Activated naive CD4-positive, alpha-beta T cell treated with anti-CD3 and anti-CD28 coated beads, Interleukin-2, amount 50 U/mL, for 16 hours (primary cell): ENCODE results near the gene DLGAP1.

ENCODE experiments used
- DNase-seq: peaks from one replicate; pipeline ENCODE4 v3.0.0-alpha.2; 2020

DLGAP1 gene

DNA sequence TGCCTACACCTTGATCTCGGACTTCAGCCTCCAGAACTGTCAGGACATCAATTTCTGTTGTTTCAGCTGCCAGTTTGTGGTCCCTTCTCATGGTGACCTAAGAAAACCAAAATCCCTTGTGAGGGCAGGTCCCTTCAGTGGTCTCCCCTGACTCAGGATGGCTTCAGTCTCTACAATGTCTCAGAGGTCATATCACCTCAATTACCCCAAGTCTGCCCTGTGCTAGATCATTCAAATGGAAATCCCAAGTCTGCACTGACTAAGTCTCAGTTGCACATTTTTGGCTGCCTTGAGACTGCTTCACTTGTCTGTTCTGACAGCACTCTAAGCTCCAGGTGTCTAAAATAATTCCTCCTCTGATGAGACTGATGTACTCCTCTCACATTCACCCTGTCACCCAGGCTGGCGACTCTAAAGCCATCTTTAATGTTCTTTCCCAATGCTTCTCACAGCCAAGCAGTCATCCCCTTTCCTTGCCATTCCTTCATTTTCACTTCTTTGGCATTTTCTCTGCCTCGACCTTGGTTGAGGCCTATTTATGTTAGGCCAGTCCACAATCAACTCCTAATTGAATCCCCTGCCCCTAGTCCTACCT, 470.8 kb downstream of the DLGAP1 start:
- no peak for DNase-seq

DNA sequence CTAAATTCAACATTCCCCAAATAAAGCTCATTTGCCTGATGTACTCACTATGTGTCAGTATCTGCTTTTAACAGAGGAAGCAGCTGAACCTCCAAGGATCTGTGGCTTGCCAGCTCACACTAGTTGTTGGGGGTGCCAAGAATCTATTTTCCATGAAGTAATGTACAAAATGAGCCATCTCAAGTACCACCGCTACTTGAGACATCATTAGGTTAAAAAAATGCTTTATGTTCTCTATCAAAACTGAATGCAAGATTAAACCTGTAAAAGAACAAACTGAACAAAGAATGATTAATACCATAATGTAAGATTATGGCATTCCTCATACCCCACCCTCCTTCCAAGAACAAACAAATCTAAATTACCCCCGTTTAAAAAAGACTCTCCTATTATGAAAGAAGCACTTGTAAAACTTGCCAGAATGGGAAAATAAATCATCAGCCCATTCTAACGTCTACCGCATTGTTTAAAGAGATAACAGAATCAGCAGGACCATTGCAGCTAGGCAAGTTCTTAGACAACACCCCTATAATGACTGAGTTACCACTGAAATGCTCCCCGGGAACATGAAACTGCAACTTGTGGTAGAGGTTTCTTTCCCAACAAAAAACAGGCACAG, 471.6 kb downstream of the DLGAP1 start:
- no peak for DNase-seq

DNA sequence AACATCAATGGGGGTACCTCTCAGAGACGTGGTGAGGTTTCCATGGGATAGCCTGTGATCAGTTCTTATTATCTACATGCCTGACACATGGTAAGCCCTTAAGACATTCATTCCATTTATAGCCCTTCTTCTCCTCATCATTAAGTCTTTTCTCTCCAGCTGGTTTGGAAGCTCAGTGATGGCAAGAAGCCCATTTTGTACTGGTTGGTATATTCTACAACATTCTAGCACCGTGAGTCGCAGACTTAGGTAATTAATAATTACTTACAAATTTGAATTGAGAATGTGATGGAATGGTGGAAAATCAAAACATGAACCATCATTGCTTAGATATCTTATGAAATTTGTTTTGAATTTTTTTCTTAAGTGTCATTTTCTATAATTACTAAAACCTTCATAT, 472.6 kb downstream of the DLGAP1 start:
- no peak for DNase-seq

DNA sequence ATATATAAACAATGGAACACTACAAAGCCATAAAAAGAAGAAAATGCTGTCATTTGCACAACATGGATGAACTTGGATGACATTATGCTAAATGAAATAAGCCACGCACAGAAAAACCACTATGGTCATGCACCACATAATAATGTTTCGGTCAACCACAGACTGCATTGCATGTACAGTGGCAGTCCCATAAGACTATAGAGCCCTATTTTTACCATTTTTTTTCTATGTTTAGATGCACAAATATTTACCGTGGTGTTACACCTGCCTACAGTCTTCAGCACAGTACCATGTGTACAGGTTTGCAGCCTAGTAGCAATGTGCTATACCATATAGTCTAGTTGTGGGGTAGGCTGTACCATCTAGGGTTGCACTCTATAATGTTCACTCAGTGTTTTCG, 476.1 kb downstream of the DLGAP1 start:
- no peak for DNase-seq

DNA sequence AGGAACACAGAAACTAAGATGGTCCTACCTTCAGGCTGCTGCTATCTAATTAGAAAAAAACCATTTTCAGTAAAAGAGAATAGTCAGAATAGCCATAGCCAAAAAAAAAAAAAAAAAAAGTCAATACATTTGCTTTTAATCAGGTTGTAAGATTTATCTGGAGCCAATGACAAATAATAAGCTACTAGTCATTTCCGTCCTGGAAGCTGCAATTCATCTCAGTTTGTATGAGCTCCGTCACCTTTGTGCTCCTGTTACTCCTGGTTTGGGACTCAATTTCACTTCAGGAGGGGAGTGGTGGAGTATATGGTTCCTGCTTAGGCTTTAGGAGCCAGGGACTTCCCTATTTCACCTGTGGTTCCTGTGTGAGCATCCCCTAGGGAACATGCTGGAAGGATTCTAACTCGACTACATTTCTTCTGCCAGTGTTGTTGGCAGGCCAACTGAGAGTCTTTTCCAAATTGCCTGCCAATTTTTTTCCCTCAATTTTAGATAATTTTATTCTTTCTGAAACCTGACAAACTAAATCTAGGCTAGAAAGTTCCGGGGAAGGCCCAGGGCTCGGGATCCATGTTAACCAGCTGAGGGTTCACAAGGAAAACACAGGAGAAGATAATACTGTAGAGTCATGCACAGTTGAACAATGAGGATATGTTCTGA, 481.8 kb downstream of the DLGAP1 start:
- no peak for DNase-seq

DNA sequence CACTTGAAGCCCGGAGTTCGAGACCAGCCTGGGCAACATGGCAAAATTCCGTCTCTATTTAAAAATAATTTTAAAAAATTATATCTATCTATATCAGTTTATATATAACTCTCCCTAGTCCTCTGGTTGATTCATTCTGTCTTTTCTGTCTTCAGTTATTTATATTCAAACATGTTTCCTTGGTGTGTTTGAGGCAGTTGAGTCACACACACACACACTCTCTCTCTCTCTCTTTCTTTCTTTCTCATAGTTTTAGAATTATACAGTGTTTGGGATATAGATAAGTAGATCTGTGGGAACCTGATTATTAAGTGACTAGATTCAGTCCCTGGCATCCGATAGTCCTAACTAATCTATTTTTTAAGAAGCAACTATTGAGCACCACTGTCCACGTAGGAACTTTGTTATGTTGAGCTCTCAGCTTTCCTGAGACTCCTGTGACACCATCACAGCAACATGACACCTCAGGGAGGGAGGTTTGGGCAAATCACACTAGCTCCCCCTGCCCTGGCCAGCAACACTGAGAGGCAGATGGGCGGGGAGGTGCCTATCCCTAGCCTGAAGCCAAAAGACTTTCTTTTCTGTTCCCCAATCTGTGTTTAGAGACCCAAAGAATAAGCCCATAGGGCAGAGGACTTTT, 482.7 kb downstream of the DLGAP1 start:
- DNase-seq, result no peak

DNA sequence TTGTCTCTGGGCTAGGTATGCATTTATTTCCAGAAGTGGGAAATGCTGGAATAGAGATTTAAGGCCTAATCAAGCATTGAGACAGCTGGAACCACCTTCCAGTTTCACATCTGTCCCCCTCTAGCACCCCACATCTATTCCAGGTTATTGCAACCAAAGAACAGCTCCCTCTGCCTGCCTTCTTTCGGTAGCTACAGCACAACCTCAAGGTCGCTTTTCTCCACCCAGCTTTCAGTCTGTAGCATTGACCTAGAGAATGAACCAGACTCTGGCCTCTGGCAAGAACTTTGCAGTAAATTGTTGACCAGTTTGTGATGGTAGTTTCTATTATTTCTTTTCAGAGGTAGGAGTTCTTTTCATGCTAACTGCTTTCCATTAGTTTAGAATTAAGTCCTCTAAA, 484.2 kb downstream of the DLGAP1 start:
- DNase-seq, result no peak

DNA sequence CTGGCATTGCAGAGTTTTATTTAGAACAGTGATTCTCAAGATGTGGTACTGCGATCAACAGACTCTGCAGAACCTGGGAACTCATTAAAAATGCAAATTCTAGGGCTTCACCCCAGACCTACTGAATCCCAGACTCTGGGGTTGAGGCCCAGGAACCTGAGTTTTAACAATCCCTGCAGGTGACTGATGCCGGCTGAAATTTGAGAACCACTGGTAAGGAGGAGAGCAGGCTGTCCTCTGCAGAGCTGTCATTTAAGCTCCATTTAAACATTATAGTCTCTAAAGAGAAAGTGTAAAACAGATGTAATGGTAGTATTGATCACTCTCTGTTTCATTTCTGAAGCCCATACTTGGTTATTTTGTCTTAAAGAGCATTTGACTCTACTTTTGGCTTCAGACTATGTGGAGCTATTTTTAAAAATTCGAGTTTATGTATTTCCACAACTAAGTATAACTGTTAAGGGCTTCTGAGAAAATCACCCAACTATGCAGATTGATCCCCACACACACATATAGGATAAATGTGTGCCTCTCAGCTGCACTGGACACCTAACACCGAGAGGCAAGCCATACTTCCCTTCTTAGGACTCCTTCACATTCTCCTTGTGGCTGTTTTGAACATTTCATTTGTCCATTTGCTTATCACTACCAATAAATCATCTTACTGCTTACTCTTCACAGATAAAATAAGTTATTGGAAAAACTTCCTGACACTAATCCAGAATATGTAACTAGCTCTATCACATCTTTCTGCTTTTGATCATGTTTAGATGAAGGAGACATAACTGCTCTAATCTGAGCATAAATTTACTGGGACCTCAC, 487.5 kb downstream of the DLGAP1 start:
- no peak for DNase-seq

DNA sequence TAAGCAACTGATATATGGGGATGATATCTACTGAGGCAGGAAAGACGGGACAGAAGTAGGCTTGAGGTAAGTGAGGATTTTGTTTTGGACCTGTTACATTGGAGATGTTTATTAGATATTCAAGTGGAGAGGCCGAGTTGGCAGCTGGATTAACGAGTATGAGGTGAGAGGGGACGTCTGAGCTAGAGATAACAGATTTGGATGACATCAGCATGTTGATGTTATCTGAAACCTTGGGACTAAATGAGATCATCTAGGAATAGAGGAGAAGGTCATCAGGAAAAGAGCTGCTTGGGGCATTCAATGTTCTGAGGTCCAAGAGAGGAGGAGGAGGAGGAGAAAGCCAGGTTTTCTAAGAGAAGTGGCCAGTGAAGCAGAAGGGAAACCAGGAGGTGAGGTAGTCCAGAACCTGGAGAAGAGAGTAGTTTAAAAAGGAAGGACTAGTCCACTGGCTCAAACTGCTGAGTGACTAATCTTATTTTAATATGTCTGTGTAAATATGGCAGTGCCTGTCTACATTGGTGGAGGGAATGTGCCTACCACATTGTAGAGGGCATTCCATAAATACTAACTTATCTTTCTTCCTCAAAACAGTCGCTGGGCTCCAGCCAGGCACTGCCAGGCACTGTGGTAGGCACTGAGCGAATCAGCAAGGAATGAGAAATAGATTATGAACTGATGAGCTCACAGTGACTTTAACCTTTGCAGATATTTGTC, 488.3 kb downstream of the DLGAP1 start:
- no peak for DNase-seq

DNA sequence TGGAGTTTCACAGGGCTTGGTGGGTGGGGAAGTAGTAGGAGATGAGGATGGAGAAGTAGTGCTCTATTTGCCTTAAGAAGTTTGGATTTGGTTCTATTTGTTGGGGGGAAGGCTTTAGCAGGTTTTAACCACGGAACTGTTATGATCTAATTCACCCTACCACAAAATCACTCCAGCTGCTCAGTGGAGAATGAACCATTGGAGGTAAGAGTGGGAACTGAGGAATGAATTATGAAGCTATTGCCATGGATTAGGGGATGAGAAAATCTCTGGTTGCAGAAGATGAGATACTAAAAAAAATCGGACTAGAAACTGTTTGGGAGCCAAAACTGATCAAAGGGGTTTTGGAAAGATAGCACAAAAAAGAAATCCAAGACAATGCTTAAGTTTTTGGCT, 488.9 kb downstream of the DLGAP1 start:
- no peak for DNase-seq

DNA sequence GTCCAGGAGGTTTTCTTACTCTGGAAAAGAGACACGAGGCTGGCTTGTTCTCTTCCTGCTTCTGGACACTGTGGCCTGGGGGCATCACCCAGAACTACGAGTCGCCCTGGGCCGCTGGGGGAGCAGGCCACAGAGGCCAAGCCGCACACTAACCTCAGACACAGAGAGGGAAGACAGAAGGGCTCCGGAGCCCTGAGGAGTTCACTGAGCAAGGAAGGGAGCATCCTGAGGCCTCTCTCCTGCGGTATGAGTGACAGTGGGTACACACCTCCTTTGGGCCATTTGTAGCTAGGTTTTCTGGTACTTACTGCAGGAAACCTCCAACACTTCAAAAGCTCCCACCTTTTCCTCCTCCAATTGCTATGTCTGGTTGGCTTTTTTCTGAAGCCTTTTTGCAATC, 494.1 kb downstream of the DLGAP1 start:
- no peak for DNase-seq

DNA sequence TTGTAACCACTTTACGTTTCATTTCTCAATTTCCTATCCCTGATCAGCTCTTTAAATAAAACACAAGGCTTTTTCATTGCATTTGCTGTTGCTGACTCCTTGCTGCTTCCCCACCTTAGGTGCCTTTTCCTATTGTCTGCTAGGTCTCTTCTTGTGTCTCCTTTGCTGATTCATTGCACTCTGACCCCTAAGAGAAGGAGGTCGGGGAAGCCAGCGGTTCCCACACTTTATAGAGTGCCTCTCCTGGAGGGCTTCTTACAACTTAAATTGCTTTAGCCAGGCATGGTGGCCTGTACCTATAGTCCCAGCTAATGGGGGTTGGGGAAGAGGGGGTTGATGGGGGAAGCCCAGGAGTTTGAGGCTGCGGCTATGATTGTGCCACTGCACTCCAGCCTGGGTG, 495.0 kb downstream of the DLGAP1 start:
- DNase-seq, result no peak

DNA sequence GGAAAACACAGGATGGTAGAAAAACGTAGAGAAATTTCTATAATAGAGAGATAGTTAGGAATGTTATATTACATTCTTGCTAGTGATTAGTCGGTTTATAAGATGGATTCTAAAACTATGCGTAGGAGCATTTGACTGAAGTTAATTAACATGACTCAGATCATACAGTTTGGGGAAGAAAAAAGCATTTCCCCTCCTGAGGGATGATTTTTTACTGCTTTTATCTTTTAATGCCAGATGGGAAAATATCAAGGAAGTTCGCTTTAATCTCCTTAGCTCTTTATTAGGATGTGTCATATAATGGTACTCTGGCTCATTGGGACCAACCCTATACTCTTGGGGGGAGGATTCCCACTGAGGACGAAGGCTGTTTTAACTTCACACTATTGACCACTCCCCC, 503.1 kb downstream of the DLGAP1 start:
- no peak for DNase-seq

DNA sequence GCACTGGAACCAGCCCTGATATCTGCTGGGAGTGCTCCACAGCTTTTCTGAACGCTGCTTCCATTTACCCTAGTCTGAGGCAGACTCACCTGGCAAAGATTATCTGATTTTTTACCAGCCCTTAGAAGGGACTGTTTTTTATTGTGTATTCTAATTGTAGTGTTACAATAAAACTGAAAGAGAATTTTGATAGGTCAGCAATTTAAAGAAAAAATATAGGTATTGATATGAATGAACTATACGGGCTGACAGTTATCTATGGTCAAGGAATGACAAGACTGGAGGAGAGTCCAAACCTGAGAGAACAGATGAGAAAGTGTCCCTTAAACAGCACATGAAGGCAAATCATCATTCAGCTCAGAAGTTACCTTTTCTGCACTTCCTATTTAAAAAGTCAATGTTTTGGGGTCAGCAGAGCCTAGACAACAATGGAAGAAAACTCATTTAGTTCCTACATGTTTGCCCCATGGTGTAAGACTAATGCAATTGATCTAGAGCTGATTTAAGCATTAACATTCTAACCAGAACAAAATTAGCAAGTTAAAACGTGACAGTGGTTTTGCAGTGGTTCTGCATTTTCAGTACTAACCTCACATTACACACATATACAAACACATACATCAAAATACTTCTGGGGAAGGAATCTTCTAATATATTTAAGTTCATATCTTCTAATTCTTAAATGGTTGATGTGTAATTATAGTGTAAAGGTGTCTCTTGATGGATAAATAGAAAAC, 504.3 kb downstream of the DLGAP1 start:
- DNase-seq, result no peak

DNA sequence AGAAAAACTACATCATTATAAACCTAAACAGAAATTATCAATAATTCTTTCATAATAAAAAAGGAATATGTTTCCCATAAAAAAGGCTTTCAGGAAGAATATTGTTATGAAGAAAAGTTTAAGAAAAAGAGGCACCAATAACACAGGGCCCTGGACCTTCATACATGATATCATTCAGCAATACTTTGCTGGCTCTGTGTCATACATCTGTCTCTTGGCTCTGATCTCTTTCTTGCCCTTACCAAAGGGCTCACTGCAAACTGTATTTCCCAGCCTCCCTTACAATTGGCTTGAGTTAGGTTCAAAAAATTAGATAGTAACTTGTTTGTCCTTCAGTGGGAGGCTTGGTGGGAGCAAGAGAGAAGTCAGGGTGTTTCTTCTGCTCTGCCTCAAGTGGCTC, 506.1 kb downstream of the DLGAP1 start:
- DNase-seq, result no peak

DNA sequence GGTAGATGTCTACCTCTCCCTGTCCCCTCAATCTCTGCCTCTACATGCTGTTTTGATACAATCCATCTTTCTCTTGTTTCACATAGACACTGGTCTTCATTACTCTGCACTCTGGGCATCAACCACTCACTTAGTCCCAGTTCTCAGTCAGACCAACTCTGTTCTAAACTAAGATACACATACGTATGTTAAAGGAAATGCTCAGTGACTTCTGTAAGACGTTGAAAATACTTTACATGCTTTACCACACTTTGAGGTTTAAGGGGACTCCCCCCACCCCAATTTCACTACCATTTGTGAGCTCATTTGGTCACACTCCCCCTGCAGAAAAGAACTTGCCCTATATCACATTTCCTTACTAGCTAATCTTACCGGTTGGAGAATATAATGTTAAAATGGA, 507.7 kb downstream of the DLGAP1 start:
- no peak for DNase-seq

DNA sequence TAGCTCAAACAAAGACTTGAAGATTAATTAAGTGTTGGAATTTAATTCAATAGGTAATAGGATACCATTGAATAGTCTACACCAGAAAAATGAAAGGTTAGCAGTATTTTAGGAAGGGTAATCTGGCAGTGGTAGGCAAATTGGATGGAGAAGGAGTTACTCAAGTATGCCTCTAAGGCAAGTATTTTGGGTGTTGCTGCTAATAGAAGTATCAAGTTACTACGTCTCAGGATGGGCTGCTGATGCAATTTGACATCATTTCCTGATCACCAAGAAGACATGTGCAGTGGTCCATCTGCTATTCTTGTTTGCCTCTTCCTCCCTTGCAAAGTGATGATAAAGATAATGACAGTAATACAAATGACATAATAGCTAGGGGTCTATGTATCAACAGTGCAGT, 519.8 kb downstream of the DLGAP1 start:
- DNase-seq, result no peak

DNA sequence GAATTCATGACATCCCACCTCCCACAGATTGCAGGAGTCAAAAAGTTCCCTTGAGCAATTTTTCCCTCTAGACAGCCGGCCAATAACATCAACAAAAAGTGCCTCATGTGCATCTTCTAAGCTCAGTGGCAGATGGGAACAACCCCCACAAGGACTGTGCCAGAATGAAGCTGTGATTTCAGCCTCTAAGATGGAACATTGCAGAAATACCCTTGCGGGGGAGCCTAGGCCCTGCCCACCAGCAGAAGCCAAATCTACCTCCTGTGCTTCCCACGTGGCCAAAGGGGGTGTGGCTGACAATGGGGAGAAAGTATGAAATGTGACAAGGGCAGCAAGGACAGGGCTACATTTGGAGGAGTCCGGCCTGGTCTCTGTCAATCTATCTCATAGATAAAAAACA, 522.8 kb downstream of the DLGAP1 start:
- DNase-seq, result no peak

DNA sequence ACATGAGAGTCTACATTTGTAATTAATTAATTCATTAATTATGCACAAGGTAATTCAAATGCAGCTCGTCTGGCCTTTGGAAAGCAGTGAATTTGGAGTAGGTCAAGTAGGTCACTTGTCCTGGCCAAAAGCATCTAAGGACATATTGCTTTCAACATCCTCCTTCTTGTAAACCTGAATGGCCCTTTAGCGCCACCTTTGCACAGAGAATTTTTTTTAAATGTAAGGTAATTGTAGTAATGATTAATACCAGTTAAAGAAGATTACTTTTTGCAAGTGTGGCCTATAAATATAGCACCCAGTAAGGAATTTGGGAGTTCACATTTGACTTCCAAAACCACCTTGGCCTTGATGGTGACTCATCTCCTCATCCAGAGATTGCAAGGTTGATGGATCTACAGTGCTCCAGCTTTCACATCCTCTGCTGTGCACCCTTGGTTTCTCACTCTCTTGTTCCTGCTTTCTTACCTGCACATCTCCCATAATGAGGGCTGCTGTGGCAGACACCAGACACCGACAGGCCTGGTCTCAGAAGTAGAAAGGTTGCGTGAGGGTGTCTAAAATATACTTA, 523.5 kb downstream of the DLGAP1 start:
- no peak for DNase-seq

DNA sequence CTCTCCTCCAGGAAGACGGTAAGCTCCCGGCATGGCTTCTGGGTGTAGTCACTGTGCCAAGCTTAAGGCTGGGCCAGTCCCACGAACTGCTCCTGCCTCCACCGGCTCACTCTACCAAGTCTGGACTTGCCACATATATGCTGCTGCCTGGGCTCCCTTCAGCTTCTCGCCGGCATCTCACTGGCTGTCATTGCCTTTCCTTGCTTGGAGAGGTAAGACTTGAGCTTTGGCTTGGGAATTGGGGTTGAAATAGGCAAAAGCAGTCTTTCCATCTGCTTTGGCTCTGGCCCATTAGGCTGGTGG, 524.1 kb downstream of the DLGAP1 start:
- DNase-seq, result no peak

DNA sequence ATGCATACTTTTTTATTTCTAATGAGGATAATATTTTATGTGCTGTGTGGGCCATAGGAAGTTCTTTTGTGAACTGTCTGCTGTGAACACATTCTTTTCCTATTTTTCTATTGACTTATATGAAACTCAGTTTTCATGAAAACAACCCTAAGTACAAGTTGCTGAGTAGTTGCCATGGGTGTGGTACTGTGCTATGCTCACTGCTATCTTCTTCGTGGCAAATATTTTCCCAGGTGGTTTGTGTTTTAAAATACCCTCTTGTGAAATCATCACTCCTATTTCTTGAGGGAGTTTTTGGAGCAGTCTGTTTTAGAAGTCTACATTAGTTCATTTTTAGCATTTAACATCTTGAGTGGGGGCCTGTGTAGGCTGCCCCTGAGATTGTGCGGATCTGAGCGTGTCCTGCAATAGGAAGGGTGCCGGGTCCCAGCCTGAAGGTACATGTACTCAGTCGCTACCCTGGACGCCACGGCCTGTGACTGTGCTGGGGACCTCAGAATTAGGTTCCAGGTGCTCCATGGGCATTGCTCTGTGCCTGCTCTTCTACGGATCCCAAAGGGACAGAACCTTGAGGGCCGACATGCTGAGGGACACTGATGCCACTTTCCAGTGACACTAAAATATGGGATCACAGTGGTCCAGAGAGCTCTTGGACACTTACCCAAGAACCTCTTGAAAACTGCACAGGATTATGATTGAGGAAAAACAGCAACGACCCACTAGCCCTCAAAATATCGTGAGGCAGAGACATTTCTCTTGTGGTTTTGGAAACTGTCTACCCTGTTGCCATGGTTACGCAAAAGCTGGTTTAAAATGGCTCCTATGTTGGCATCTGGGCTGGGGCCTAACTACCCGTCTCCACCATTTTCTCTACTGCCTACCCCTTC, 524.7 kb downstream of the DLGAP1 start:
- DNase-seq, result no peak
